SK-N-SH (cell line): Measurements from ENCODE around the gene TSPAN14. TPM values are rescaled to one million over a fixed set of nuclear protein-coding genes. Genes with fewer than 3 reads are reported as not detected.

Source experiments
- CTCF ChIA-PET: fragments of 300-600, 350-600 bp; formaldehyde crosslinking; extraction: SDS; loops from one replicate; lab custom pipeline; 2021; lab: Yijun Ruan, JAX
- POLR2A ChIA-PET: fragments of 350-600 bp; sonication (Branson Sonifier 250); formaldehyde crosslinking; extraction: SDS; loops from one replicate; lab custom pipeline; 2020; ENCODE audit warnings: antibody characterized with exemption, inconsistent platforms; lab: Yijun Ruan, JAX
- DNase-seq: peaks from one replicate; pipeline ENCODE4 v3.0.0; 2012
- H2AFZ ChIP-seq: fragments of 200-600 bp; sonication (generic); 2 replicates; pipeline ENCODE4 v1.8.1; 2016; ENCODE audit warnings: antibody characterized with exemption, mild to moderate bottlenecking, low read depth
- H3F3A ChIP-seq: fragments of 200-600 bp; sonication (generic); replicated peaks from 2 replicates; pipeline ENCODE3; 2016; ENCODE audit warnings: antibody characterized with exemption, mild to moderate bottlenecking; ENCODE audit not compliant: insufficient read depth
- H3K27ac ChIP-seq, 2 experiments: fragments of 200-500 bp in 1 of 2; fragments of 200-600 bp in 1 of 2; sonication (Bioruptor generic) in 1 of 2; sonication (generic), shearing (Covaris generic) in 1 of 2; 2 replicates each; pipeline versions ENCODE4 v1.5.1 to v1.6.1; 2014 to 2016; ENCODE audit warnings: low read depth in 2 of 2, inconsistent platforms in 1 of 2, low read length in 1 of 2, mild to moderate bottlenecking in 1 of 2, mixed read lengths in 1 of 2
- H3K27me3 ChIP-seq: fragments of 200-600 bp; sonication (generic), shearing (Covaris generic); 2 replicates; pipeline ENCODE4 v1.6.1; 2016; ENCODE audit warnings: mixed run types; ENCODE audit not compliant: insufficient read depth
- H3K36me3 ChIP-seq, 2 experiments: fragments of 200-500 bp in 1 of 2; fragments of 200-600 bp in 1 of 2; sonication (Bioruptor generic) in 1 of 2; sonication (generic) in 1 of 2; replicated peaks in 1 of 2; 2 replicates each; pipeline versions ENCODE3 to v1.5.1; 2014 to 2016; ENCODE audit warnings: low read length in 1 of 2, mild to moderate bottlenecking in 1 of 2; ENCODE audit not compliant: insufficient read depth in 2 of 2, control insufficient read depth in 1 of 2
- H3K4me1 ChIP-seq, 2 experiments: fragments of 200-500 bp in 1 of 2; fragments of 200-600 bp in 1 of 2; sonication (Bioruptor generic) in 1 of 2; sonication (generic), shearing (Covaris generic) in 1 of 2; 2 replicates each; pipeline versions ENCODE4 v1.5.1 to v1.6.1; 2014 to 2016; ENCODE audit warnings: low read depth in 1 of 2, low read length in 1 of 2, mixed run types in 1 of 2; ENCODE audit not compliant: insufficient read depth in 2 of 2, control insufficient read depth in 1 of 2
- H3K4me2 ChIP-seq: fragments of 200-600 bp; sonication (generic), shearing (Covaris generic); 2 replicates; pipeline ENCODE4 v1.6.1; 2017; ENCODE audit warnings: mixed run types
- H3K4me3 ChIP-seq, 2 experiments: fragments of 200-500 bp in 1 of 2; fragments of 200-600 bp in 1 of 2; sonication (Bioruptor generic) in 1 of 2; sonication (generic), shearing (Covaris generic) in 1 of 2; 2 replicates each; pipeline versions ENCODE4 v1.5.1 to v1.8.1; 2014 to 2016; ENCODE audit warnings: low read depth in 2 of 2, inconsistent platforms in 1 of 2, low read length in 1 of 2, mild to moderate bottlenecking in 1 of 2, mixed read lengths in 1 of 2, moderate library complexity in 1 of 2
- H3K79me2 ChIP-seq: fragments of 200-600 bp; sonication (generic); 2 replicates; pipeline ENCODE4 v1.8.1; 2017; ENCODE audit warnings: mild to moderate bottlenecking; ENCODE audit not compliant: insufficient read depth
- H3K9ac ChIP-seq: fragments of 200-600 bp; sonication (generic); 2 replicates; pipeline ENCODE4 v1.6.1; 2017; ENCODE audit warnings: mixed run types
- H3K9me2 ChIP-seq: fragments of 200-600 bp; sonication (generic); 2 replicates; pipeline ENCODE4 v1.6.1; 2017; ENCODE audit warnings: mixed run types
- H3K9me3 ChIP-seq: fragments of 200-600 bp; sonication (generic); 2 replicates; pipeline ENCODE4 v1.6.1; 2017; ENCODE audit warnings: mixed run types, mild to moderate bottlenecking, moderate library complexity
- H4K20me1 ChIP-seq: fragments of 200-600 bp; sonication (generic); 2 replicates; pipeline ENCODE4 v1.6.1; 2017; ENCODE audit warnings: mild to moderate bottlenecking, mixed run types; ENCODE audit not compliant: insufficient read depth
- EP300 ChIP-seq, 2 experiments: IDR thresholded peaks; 2 replicates each; pipeline versions ENCODE4 v1.4.0 to v1.6.1; 2012; ENCODE audit warnings: borderline replicate concordance in 1 of 2, low read depth in 1 of 2, low read length in 1 of 2
- FOSL2 ChIP-seq: IDR thresholded peaks from 2 replicates; pipeline ENCODE4 v1.4.0; 2012; ENCODE audit warnings: low read depth, mild to moderate bottlenecking, moderate library complexity, borderline replicate concordance
- FOXJ3 ChIP-seq: sonication (generic); formaldehyde crosslinking; IDR thresholded peaks from 2 replicates; pipeline ENCODE4 v1.5.1; 2020; ENCODE audit warnings: mild to moderate bottlenecking, missing genetic modification reagents
- JUND ChIP-seq: IDR thresholded peaks from 2 replicates; pipeline ENCODE4 v1.4.0; 2012
- NFIC ChIP-seq: IDR thresholded peaks from 2 replicates; pipeline ENCODE4 v1.4.0; 2012; ENCODE audit warnings: borderline replicate concordance
- PBX3 ChIP-seq: IDR thresholded peaks from 2 replicates; pipeline ENCODE4; 2012
- RFX5 ChIP-seq: IDR thresholded peaks from 2 replicates; pipeline ENCODE4 v1.6.1; 2012; ENCODE audit warnings: mild to moderate bottlenecking, improper control_type of control experiment, low read length
- RXRA ChIP-seq: IDR thresholded peaks from 2 replicates; pipeline ENCODE4 v1.4.0; 2012; ENCODE audit warnings: low read depth, mild to moderate bottlenecking, borderline replicate concordance
- SIN3A ChIP-seq: IDR thresholded peaks from 2 replicates; pipeline ENCODE4 v1.6.1; 2012; ENCODE audit warnings: low read depth, mild to moderate bottlenecking, low read length, moderate library complexity, borderline replicate concordance
- SMC3 ChIP-seq: IDR thresholded peaks from 2 replicates; pipeline ENCODE4 v1.6.1; 2012; ENCODE audit warnings: low read depth, low read length, improper control_type of control experiment
- TAF1 ChIP-seq: IDR thresholded peaks from 2 replicates; pipeline ENCODE4 v1.6.1; 2012; ENCODE audit warnings: low read depth, mild to moderate bottlenecking, low read length, moderate library complexity, borderline replicate concordance
- TEAD4 ChIP-seq: IDR thresholded peaks from 2 replicates; pipeline ENCODE4 v1.4.0; 2012; ENCODE audit warnings: mild to moderate bottlenecking, borderline replicate concordance; ENCODE audit not compliant: insufficient read depth
- USF1 ChIP-seq: IDR thresholded peaks from 2 replicates; pipeline ENCODE4 v1.4.0; 2012; ENCODE audit warnings: low read depth, borderline replicate concordance
- YY1 ChIP-seq: IDR thresholded peaks from 2 replicates; pipeline ENCODE4 v1.4.0; 2012; ENCODE audit warnings: low read depth, mild to moderate bottlenecking
- WGBS: methylation state at CpG from one replicate; pipeline ENCODE4 v1.1.6; 2017; ENCODE audit warnings: low lambda C conversion rate; 5-methylcytosine and 5-hydroxymethylcytosine counted together
- polyA plus RNA-seq, 3 experiments: library from polyadenylated mRNA; depleted of rRNA; stranded (reverse); fragments of >200 nt; gene quantifications; 2 replicates each; pipeline ENCODE4 v1.2.3, GENCODE V29; 2012

The TSPAN14 gene
- polyA plus RNA-seq, 1 of the 3 experiments (the other 2 are of a cell fraction), result 78.1 TPM

- H3K4me2 ChIP-seq, result no peak overlapping the region
- DNase-seq, result no peak
- H3K27me3 ChIP-seq, result no peaks in the 10 kb centered on the region
- H2AFZ ChIP-seq, result no peak overlapping the region
- no peak overlapping the region for H3K27ac ChIP-seq
- 88% methylated on average over 2 of the region's 2 CpGs for WGBS
- peaks cover 3% of the 10 kb centered on the region for H3F3A ChIP-seq
- POLR2A ChIA-PET, result no interaction called here
- CTCF ChIA-PET, result interaction anchor here (1.9 to 2.2 kb wide), 2 partner anchors 20 to 82 kb away, joined by 5 to 10 read pairs; no protein-coding TSS in a partner anchor
- H3K36me3 ChIP-seq, result peaks cover 0 to 2% of the 10 kb centered on the region in 2 experiments
- H3K79me2 ChIP-seq, result no peaks in the 10 kb centered on the region
- H3K9ac ChIP-seq, result no peak overlapping the region
- H3K9me2 ChIP-seq, result no peaks in the 10 kb centered on the region
- no peaks in the 10 kb centered on the region for H4K20me1 ChIP-seq
- no peaks in the 10 kb centered on the region for H3K9me3 ChIP-seq
- no peak overlapping the region for H3K4me3 ChIP-seq
- TF ChIP-seq JUND (no peak), TAF1 (no peak), PBX3 (no peak), FOSL2 (no peak), TEAD4 (no peak), RXRA (no peak), FOXJ3 (no peak), SMC3 (no peak), EP300 (IDR thresholded peaks at IDR 0.05; ENCODE audit: borderline replicate concordance in 1 of 2, low read depth in 1 of 2, low read length in 1 of 2) (no peak), RFX5 (no peak), USF1 (no peak), YY1 (no peak), NFIC (no peak)
- H3K4me1 ChIP-seq, result no peaks in the 10 kb centered on the region
Observed at GRCh38 chr10:80526218-80526617, 72.1 kb downstream of the TSPAN14 start.

GRCh38 chr10:80526742-80527141, 72.6 kb downstream of the TSPAN14 start:
- Histone ChIP-seq H3K27me3 (no peaks in the 10 kb centered on the region), H2AFZ (no peak overlapping the region), H3K4me2 (no peak overlapping the region), H4K20me1 (no peaks in the 10 kb centered on the region), H3K9me2 (no peaks in the 10 kb centered on the region), H3K4me3 (no peak overlapping the region), H3K36me3 (no peaks in the 10 kb centered on the region), H3F3A (peaks cover 3% of the 10 kb centered on the region), H3K4me1 (no peaks in the 10 kb centered on the region), H3K27ac (no peak overlapping the region), H3K9ac (no peak overlapping the region), H3K79me2 (no peaks in the 10 kb centered on the region), H3K9me3 (no peaks in the 10 kb centered on the region)
- DNase-seq, result no peak
- TF ChIP-seq SIN3A (no peak), TEAD4 (no peak)
- 72% methylated on average over 6 of the region's 6 CpGs for WGBS
- POLR2A ChIA-PET, result no interaction called here
- CTCF ChIA-PET, result interaction anchor here (2.2 kb wide), 1 partner anchor 21 kb away, joined by 10 read pairs; no protein-coding TSS in a partner anchor
